ENCODE data around the gene SAXO2.
"Not testable (repeated sequence)": the region's sequence is repeated elsewhere in the genome, so short reads cannot be mapped to it uniquely, and the experiment has no call there.

DNA sequence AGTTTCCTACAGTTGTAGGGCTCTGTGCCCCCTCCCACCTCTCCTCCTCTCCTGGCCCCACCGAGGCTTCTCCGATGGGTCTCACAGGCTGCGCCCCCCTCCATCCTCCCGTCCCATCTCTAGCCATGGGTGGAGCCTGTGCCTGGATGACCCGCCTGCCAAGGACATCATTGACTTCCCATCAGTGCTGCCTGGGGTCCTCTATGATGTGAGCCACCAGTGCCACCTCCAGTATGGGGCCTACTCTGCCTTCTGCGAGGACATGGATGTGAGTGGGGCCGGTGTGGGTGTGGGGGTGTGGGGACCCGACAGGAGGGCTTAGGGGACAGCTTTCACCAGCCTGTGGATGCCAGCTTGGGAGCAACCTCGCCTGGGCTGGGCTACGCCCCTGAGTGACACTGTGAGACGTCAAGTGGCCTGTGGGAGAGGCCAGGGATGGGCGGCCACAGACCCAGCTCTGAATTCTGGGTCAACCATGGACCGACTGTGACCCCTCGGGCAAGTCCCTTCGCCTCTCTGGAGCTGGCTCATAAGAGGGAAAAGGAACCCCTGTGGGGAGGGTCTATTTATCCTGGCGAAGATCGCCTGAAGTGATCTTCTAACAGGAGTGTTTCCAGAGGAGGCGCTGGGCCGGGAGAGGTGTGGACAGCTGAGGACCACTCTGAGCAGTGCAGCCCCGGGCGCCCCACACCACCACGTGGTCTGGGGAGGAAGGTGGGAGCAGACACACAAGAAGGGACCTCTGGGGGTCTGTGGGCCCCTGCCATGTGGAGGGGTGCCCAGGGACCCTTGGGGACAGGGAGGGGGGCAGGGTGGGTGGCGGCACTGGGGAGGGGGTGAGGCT is 53.9 kb downstream of the SAXO2 start:
- not testable (repeated sequence) for TF ChIP-seq POLR2A (IDR thresholded peaks at IDR 0.05; ENCODE audit: low read depth, low read length); MAZ (IDR thresholded peaks at IDR 0.05; ENCODE audit: borderline replicate concordance, low read depth, low read length); SMC3 (IDR thresholded peaks at IDR 0.05; ENCODE audit: low read depth, low read length); CHD1 (IDR thresholded peaks at IDR 0.05; ENCODE audit: low read depth, low read length); MXI1 (IDR thresholded peaks at IDR 0.05; ENCODE audit: borderline replicate concordance, low read depth, low read length); RCOR1 (IDR thresholded peaks at IDR 0.05; ENCODE audit: insufficient replicate concordance, low read length); NFE2L2 (IDR thresholded peaks at IDR 0.05; ENCODE audit: low read depth, low read length); FOS (IDR thresholded peaks at IDR 0.05; ENCODE audit: low read depth, low read length); CEBPB (IDR thresholded peaks at IDR 0.05; ENCODE audit: low read depth, low read length); BHLHE40 (IDR thresholded peaks at IDR 0.05; ENCODE audit: low read depth, low read length); RFX5 (IDR thresholded peaks at IDR 0.05; ENCODE audit: low read depth, low read length); RAD21 (IDR thresholded peaks at IDR 0.05; ENCODE audit: low read length)
- TF ChIP-seq, protein P1, sequence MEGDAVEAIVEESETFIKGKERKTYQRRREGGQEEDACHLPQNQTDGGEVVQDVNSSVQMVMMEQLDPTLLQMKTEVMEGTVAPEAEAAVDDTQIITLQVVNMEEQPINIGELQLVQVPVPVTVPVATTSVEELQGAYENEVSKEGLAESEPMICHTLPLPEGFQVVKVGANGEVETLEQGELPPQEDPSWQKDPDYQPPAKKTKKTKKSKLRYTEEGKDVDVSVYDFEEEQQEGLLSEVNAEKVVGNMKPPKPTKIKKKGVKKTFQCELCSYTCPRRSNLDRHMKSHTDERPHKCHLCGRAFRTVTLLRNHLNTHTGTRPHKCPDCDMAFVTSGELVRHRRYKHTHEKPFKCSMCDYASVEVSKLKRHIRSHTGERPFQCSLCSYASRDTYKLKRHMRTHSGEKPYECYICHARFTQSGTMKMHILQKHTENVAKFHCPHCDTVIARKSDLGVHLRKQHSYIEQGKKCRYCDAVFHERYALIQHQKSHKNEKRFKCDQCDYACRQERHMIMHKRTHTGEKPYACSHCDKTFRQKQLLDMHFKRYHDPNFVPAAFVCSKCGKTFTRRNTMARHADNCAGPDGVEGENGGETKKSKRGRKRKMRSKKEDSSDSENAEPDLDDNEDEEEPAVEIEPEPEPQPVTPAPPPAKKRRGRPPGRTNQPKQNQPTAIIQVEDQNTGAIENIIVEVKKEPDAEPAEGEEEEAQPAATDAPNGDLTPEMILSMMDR (conservative IDR thresholded peaks at IDR 0.05; ENCODE audit: low read depth, low read length) = not testable (repeated sequence)
- TF ChIP-seq, protein P2, sequence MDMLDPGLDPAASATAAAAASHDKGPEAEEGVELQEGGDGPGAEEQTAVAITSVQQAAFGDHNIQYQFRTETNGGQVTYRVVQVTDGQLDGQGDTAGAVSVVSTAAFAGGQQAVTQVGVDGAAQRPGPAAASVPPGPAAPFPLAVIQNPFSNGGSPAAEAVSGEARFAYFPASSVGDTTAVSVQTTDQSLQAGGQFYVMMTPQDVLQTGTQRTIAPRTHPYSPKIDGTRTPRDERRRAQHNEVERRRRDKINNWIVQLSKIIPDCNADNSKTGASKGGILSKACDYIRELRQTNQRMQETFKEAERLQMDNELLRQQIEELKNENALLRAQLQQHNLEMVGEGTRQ (IDR thresholded peaks at IDR 0.05; ENCODE audit: low read depth, low read length) = not testable (repeated sequence)

Data from IMR-90 (cell line).